HL-60 (cell line): ENCODE results near the gene NUP43.
A peak's percentile ranks its signal among the peaks of the same experiment; 100 is the strongest.

ENCODE experiments used
- DNase-seq, 2 experiments: peaks; one replicate each; pipeline ENCODE4 v3.0.0-alpha.2; 2010 to 2020; ENCODE audit warnings: low read depth in 1 of 2, low spot score in 1 of 2
- H3K27ac ChIP-seq: fragments of 250-450 bp; sonication (Bioruptor Pico); replicated peaks from 2 replicates; pipeline ENCODE4 v1.5.1; 2020; ENCODE audit warnings: mild to moderate bottlenecking, moderate library complexity
- H3K27me3 ChIP-seq: fragments of 250-450 bp; sonication (Bioruptor Pico); 2 replicates; pipeline ENCODE4 v1.5.1; 2021; ENCODE audit warnings: mild to moderate bottlenecking, moderate library complexity; ENCODE audit not compliant: insufficient read depth, poor library complexity, severe bottlenecking
- H3K4me3 ChIP-seq: replicated peaks from 2 replicates; pipeline ENCODE4 v1.5.1; 2011; ENCODE audit warnings: mild to moderate bottlenecking, control low read depth, low read length; ENCODE audit not compliant: insufficient read depth
- GABPA ChIP-seq: IDR thresholded peaks from 2 replicates; pipeline ENCODE4 v1.6.1; 2012; ENCODE audit warnings: low read depth
- POLR2AphosphoS5 ChIP-seq: IDR thresholded peaks from 2 replicates; pipeline ENCODE4 v1.6.1; 2012; ENCODE audit warnings: low read depth
- SPI1 ChIP-seq: IDR thresholded peaks from 2 replicates; pipeline ENCODE4 v1.6.1; 2012; ENCODE audit warnings: low read depth, mild to moderate bottlenecking, borderline replicate concordance
- TF ChIP-seq, protein P1 (sequence below): IDR thresholded peaks from 2 replicates; pipeline ENCODE4 v1.6.1; 2012; ENCODE audit warnings: low read depth; ENCODE audit not compliant: insufficient replicate concordance
- TF ChIP-seq, protein P2 (sequence below): IDR thresholded peaks from one replicate; pipeline ENCODE4 v1.5.1; 2011; ENCODE audit warnings: low read length, control low read depth, inconsistent platforms; ENCODE audit not compliant: insufficient read depth

NUP43 gene

DNA sequence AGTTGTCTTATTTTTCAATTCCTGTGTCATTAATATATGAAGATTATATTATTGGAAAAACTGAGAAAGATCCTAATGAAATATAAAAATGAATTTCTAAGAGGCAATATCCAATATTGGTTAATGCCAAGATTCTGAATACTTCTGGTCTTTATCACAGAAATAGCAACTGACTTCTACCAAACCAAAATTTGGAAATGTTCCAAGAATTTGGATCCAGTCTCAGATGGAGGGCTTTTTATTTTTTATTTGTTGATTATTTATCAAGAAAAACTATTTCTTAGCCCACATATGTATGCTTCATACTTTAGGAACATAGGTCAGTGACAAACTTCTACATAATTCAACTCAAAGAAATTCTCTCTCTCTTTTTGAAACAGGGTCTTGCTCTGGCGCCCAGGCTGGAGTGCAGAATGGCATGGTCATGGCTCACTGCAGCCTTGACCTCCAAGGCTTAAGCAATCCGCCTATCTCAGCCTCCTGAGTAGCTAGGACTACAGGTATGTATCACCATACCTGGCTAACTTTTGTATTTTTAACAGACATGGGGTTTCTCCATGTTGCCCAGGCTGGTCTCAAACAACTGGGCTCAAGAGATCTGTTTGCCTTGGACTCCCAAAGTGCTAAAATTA, 13.1 kb downstream of the NUP43 start:
- Histone ChIP-seq H3K27me3 (no peaks in the 10 kb centered on the region), H3K4me3 (no peak overlapping the region), H3K27ac (no peak overlapping the region)
- DNase-seq = no peak
- TF ChIP-seq SPI1 (no peak), GABPA (no peak), POLR2AphosphoS5 (no peak)
- TF ChIP-seq, protein P1, sequence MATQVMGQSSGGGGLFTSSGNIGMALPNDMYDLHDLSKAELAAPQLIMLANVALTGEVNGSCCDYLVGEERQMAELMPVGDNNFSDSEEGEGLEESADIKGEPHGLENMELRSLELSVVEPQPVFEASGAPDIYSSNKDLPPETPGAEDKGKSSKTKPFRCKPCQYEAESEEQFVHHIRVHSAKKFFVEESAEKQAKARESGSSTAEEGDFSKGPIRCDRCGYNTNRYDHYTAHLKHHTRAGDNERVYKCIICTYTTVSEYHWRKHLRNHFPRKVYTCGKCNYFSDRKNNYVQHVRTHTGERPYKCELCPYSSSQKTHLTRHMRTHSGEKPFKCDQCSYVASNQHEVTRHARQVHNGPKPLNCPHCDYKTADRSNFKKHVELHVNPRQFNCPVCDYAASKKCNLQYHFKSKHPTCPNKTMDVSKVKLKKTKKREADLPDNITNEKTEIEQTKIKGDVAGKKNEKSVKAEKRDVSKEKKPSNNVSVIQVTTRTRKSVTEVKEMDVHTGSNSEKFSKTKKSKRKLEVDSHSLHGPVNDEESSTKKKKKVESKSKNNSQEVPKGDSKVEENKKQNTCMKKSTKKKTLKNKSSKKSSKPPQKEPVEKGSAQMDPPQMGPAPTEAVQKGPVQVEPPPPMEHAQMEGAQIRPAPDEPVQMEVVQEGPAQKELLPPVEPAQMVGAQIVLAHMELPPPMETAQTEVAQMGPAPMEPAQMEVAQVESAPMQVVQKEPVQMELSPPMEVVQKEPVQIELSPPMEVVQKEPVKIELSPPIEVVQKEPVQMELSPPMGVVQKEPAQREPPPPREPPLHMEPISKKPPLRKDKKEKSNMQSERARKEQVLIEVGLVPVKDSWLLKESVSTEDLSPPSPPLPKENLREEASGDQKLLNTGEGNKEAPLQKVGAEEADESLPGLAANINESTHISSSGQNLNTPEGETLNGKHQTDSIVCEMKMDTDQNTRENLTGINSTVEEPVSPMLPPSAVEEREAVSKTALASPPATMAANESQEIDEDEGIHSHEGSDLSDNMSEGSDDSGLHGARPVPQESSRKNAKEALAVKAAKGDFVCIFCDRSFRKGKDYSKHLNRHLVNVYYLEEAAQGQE = no peak
- TF ChIP-seq, protein P2, sequence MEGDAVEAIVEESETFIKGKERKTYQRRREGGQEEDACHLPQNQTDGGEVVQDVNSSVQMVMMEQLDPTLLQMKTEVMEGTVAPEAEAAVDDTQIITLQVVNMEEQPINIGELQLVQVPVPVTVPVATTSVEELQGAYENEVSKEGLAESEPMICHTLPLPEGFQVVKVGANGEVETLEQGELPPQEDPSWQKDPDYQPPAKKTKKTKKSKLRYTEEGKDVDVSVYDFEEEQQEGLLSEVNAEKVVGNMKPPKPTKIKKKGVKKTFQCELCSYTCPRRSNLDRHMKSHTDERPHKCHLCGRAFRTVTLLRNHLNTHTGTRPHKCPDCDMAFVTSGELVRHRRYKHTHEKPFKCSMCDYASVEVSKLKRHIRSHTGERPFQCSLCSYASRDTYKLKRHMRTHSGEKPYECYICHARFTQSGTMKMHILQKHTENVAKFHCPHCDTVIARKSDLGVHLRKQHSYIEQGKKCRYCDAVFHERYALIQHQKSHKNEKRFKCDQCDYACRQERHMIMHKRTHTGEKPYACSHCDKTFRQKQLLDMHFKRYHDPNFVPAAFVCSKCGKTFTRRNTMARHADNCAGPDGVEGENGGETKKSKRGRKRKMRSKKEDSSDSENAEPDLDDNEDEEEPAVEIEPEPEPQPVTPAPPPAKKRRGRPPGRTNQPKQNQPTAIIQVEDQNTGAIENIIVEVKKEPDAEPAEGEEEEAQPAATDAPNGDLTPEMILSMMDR = no peak

DNA sequence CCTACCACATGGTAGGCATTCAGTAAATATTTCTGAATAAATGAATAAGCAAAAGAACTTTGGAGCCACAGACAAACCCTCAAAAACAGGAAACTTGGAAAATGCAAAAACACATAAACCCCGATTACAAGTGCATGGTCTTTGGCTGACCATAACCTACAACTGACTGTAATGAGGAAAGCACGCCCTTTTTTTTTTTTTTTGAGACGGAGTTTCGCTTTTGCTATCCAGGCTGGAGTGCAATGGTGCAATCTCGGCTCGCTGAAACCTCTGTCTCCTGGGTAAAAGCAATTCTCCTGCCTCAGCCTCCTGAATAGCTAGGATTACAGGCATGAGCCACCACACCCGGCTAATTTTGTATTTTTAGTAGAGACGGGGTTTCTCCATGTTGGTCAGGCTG, 16.5 kb downstream of the NUP43 start:
- DNase-seq = no peak
- H3K4me3 ChIP-seq = no peak overlapping the region
- no peaks in the 10 kb centered on the region for H3K27me3 ChIP-seq
- no peak for TF ChIP-seq SPI1
- peak overlapping the region; percentile 90 for H3K27ac ChIP-seq

DNA sequence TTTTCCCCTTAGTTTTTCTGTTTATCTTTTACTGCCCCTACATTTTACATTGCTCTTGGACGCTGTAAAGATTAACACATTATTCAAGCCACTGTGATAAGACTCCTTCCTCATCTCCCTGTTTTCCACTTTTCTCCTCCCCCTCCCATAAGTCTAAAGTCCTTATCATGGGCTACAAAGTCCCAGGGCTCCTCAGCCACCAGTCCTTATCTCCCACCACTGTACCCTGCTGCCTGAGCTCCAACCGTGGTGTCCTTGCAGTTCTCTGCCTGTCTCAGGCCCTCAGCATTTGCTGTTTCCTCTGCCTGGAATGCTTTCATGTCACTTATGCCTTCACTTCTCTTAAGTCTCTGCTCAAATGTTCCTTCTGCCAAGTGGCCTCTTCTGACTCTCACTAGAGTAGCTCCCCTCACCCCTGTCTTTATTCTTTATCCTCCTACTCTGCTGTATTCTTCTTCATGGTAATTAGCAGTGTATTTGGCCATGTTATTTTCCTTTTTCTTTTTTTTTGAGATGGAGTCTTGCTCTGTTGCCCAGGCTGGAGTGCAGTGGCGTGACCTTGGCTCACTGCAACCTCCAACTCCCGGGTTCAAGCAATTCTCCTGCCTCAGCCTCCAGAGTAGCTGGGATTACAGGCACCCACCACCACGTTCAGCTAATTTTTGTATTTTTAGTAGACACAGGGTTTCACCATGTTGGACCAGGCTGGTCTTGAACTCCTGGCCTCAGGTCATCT, 17.7 kb downstream of the NUP43 start:
- peak in 1 of 2 experiments; percentile 25 for DNase-seq
- peak overlapping the region; percentile 90 for H3K27ac ChIP-seq
- H3K27me3 ChIP-seq = no peaks in the 10 kb centered on the region
- H3K4me3 ChIP-seq = no peak overlapping the region
- TF ChIP-seq GABPA (no peak), POLR2AphosphoS5 (0 out of 2 replicates have a peak, but pooled peaks have one; percentile 39)

DNA sequence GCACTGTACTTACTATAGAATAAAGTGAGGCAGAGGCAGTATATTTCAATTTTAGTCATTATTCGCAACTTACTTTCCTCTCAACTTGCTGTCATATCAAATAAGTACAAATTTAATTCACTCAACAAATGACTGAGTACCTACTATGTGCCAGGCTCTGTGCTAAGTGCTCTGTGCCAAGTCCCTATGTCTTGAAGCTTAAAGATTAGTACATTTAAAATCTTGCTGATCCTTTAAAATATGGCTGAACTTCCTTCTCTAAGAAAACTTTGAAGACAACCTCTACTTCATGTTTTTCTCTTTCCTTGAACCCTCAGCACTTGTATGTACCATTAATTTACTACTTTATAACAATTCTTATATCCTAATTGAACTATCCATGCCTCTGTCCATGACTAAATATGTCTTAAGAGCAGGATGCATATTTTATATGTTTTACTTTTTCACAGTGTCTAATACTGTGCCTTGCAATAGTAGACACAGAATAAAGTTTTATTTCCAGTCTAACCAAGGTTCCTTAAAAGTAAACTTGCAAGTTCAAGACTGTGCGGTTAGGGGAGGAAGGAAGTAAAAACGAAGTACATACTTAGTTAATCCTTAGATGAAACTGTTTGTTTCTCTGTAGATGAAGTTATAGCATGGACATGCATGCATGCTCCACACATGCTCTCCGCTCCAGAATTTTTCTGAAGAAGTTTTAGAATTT, 18.4 kb downstream of the NUP43 start:
- peak overlapping the region; percentile 90 for H3K27ac ChIP-seq
- TF ChIP-seq SPI1 (peak; percentile 77), GABPA (no peak)
- TF ChIP-seq, protein P1 = peak; percentile 38
- H3K4me3 ChIP-seq = no peak overlapping the region
- DNase-seq = peak in 1 of 2 experiments; percentile 63
- H3K27me3 ChIP-seq = no peaks in the 10 kb centered on the region

DNA sequence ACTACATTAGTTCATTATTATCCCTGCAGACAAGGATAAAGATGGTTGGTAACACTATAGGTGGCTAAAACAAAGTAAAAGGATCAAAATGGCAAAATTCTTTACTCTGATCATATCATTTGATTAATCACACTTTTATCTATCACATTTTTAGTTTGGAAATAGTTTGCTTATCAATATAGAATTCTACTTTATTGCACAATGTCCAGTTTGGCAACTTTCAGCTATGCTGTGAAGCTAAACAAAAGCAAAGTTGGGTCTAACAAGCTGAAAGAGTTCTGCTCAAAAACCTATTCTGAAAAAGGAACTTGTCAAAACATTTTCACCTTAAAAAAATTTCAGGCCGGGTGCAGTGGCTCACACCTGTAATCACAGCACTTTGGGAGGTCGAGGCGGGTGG, 20.5 kb downstream of the NUP43 start:
- no peak for DNase-seq
- Histone ChIP-seq H3K4me3 (no peak overlapping the region), H3K27ac (no peak overlapping the region), H3K27me3 (no peaks in the 10 kb centered on the region)
- TF ChIP-seq SPI1 (no peak), GABPA (no peak), POLR2AphosphoS5 (no peak)
- TF ChIP-seq, protein P2 = no peak
- TF ChIP-seq, protein P1 = no peak
